Loucy (cell line): Measurements from ENCODE around the gene FICD.

Source experiments
- CTCF ChIP-seq: fragments of 200-600 bp; sonication (generic); conservative IDR thresholded peaks from 2 replicates; pipeline ENCODE4 v1.5.1; 2014; ENCODE audit warnings: mild to moderate bottlenecking, antibody characterized with exemption, low read length
- EZH2phosphoT487 ChIP-seq: fragments of 200-600 bp; IDR thresholded peaks from 2 replicates; pipeline ENCODE4 v1.6.1; 2018; ENCODE audit warnings: antibody characterized with exemption, mild to moderate bottlenecking, moderate library complexity, borderline replicate concordance

- TF ChIP-seq CTCF (no peak), EZH2phosphoT487 (no peak)
Observed at GRCh38 chr12:108507971-108508642, 7.0 kb upstream of the FICD start.
